Mesendoderm (in vitro differentiated cells): Measurements from ENCODE around the gene DENND1A.

Experiments used
- DNase-seq: peaks from one replicate; pipeline ENCODE4 v3.0.0; 2013
- H2AK5ac ChIP-seq: 2 replicates; pipeline ENCODE4 v1.6.1; 2013; ENCODE audit warnings: low read length, inconsistent platforms
- H2BK120ac ChIP-seq: 2 replicates; pipeline ENCODE4 v1.6.1; 2013; ENCODE audit warnings: low read depth, mild to moderate bottlenecking, low read length, moderate library complexity, mixed read lengths
- H2BK15ac ChIP-seq: replicated peaks from 2 replicates; pipeline ENCODE4 v1.6.1; 2013; ENCODE audit warnings: low read depth, mild to moderate bottlenecking, moderate library complexity
- H2BK5ac ChIP-seq: 2 replicates; pipeline ENCODE4 v1.6.1; 2013; ENCODE audit warnings: low read length, inconsistent platforms
- H3K18ac ChIP-seq: 2 replicates; pipeline ENCODE4 v1.6.1; 2013; ENCODE audit warnings: mild to moderate bottlenecking, low read length, mixed read lengths
- H3K23ac ChIP-seq: one replicate; pipeline ENCODE4 v1.6.1; 2013; ENCODE audit warnings: low read length
- H3K27ac ChIP-seq: 2 replicates; pipeline ENCODE4 v1.5.1; 2013; ENCODE audit warnings: low read depth, mild to moderate bottlenecking, inconsistent platforms, low read length, moderate library complexity
- H3K27me3 ChIP-seq: 2 replicates; pipeline ENCODE4 v1.6.1; 2013; ENCODE audit warnings: low read length, control low read depth, mild to moderate bottlenecking, inconsistent platforms; ENCODE audit not compliant: insufficient read depth, poor library complexity
- H3K36me3 ChIP-seq: 2 replicates; pipeline ENCODE4 v1.6.1; 2013; ENCODE audit warnings: low read length, inconsistent platforms; ENCODE audit not compliant: control insufficient read depth, insufficient read depth
- H3K4ac ChIP-seq: one replicate; pipeline ENCODE4 v1.6.1; 2013; ENCODE audit warnings: low read depth, mild to moderate bottlenecking, low read length, moderate library complexity
- H3K4me1 ChIP-seq: 2 replicates; pipeline ENCODE4 v1.6.1; 2013; ENCODE audit warnings: low read depth, low read length, inconsistent platforms; ENCODE audit not compliant: control insufficient read depth
- H3K4me2 ChIP-seq: 2 replicates; pipeline ENCODE4 v1.6.1; 2013; ENCODE audit warnings: low read length
- H3K4me3 ChIP-seq: 2 replicates; pipeline ENCODE4 v1.5.1; 2013; ENCODE audit warnings: mild to moderate bottlenecking, low read length
- H3K56ac ChIP-seq: one replicate; pipeline ENCODE4 v1.6.1; 2013; ENCODE audit warnings: low read length
- H3K79me1 ChIP-seq: 2 replicates; pipeline ENCODE4 v1.6.1; 2013; ENCODE audit warnings: low read length, inconsistent platforms
- H3K79me2 ChIP-seq: 2 replicates; pipeline ENCODE4 v1.6.1; 2013; ENCODE audit warnings: mild to moderate bottlenecking, low read length; ENCODE audit not compliant: control insufficient read depth, insufficient read depth
- H3K9ac ChIP-seq: 2 replicates; pipeline ENCODE4 v1.6.1; 2013; ENCODE audit warnings: low read length, inconsistent platforms
- H4K5ac ChIP-seq: one replicate; pipeline ENCODE4 v1.6.1; 2013; ENCODE audit warnings: low read length
- H4K8ac ChIP-seq: one replicate; pipeline ENCODE4 v1.6.1; 2013; ENCODE audit warnings: low read depth, mild to moderate bottlenecking, control low read depth, low read length, moderate library complexity
- WGBS: extraction: QIAGEN DNeasy Blood & Tissue Kit; methylation state at CpG from one replicate; pipeline ENCODE4 v1.1.7; 2013; ENCODE audit warnings: low lambda C conversion rate, missing lambda C conversion rate; ENCODE audit not compliant: insufficient coverage; ENCODE audit errors: extremely low coverage; 5-methylcytosine and 5-hydroxymethylcytosine counted together

Gene DENND1A

DNA sequence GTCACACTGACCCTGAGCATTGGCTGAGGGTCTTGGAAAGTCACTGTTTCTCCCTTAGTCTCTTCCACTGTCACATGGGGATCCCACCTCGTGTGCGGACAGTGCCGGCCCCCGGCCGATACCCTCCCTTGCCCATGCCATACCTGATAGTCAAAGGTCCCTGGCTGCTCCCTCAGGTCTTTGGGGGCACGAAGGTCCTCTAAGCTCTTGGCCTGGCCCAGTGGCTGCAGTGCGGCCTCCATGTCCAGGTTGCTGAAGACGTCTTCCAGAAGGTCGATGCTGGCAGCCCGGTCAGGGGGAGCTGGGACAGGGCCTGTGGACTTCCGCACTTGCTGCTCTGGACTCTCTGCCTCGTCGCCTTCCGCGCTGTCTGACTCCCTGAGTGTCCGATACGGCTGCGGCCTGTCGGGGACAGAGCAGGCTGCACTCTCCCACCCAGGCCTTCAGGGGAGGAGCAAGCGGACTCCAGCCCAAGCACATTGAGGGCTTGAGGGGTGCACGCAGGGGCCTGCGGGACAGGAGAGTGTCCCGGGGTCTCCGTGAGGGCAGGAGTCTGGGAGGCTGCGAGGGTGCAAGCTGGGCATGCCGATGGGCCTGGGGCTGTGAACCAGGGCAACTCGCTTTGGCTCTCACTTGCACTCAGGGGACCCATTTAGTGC lies 546.3 kb downstream of the DENND1A start:
- H2BK120ac ChIP-seq: no peak overlapping the region
- no peaks in the 10 kb centered on the region for H3K4me1 ChIP-seq
- H4K5ac ChIP-seq: no peak overlapping the region
- H3K4me3 ChIP-seq: no peak overlapping the region
- WGBS: no CpG with 5 or more reads among the region's 27 CpGs
- H3K18ac ChIP-seq: no peak overlapping the region
- no peak overlapping the region for H3K27ac ChIP-seq
- H2BK15ac ChIP-seq: no peak overlapping the region
- H3K36me3 ChIP-seq: no peaks in the 10 kb centered on the region
- H3K4ac ChIP-seq: no peak overlapping the region
- no peaks in the 10 kb centered on the region for H3K79me1 ChIP-seq
- no peaks in the 10 kb centered on the region for H3K79me2 ChIP-seq
- no peak overlapping the region for H3K4me2 ChIP-seq
- no peak overlapping the region for H2BK5ac ChIP-seq
- no peak overlapping the region for H4K8ac ChIP-seq
- H3K23ac ChIP-seq: no peak overlapping the region
- DNase-seq: no peak
- H3K27me3 ChIP-seq: no peaks in the 10 kb centered on the region
- H2AK5ac ChIP-seq: no peak overlapping the region
- H3K56ac ChIP-seq: no peak overlapping the region
- no peak overlapping the region for H3K9ac ChIP-seq

DNA sequence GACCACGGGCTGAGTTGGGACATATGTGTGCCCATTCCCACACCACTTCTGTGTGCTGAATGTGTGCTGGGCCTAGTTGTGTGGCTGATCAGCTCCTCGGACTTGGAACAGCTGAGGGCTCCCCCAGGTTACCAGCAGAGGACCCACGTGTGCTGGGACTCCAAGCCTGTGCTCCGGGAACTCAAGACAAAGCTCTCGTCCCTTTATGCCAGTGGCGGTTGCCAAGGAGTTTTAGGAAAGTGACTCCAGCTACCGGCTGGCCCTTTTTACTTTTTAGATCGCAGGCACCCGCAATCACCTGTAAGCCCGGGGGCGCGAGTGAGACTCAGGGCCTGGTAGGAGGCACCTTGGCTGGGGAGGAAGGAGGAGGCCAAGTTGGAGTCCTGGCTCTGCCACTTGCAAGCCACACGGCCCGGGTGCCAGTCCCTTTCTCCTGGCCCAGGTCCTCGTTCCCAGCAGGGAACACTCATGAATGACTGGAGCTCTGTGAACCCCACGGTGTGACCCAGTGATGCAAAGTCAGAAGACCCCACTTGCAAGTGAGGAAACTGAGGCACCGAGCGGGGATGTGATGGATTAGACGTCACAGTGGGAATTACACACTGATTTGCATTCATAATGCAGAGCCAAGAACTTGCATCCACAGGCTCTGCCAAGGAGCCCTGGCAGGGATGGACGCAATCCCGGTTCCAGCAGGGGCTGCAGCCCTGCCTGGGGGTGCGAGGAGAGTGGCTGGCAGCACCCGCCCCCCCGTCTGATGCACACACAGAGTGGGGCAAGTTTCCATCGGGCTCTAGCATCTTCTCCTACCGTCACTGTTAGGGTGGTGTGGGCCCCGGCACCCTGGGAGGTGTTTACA lies 547.0 kb downstream of the DENND1A start:
- H3K4me2 ChIP-seq: no peak overlapping the region
- no peak overlapping the region for H3K18ac ChIP-seq
- no peaks in the 10 kb centered on the region for H3K4me1 ChIP-seq
- H3K79me2 ChIP-seq: no peaks in the 10 kb centered on the region
- no peak overlapping the region for H2BK5ac ChIP-seq
- no peak overlapping the region for H4K8ac ChIP-seq
- no peak overlapping the region for H3K9ac ChIP-seq
- no peak overlapping the region for H2AK5ac ChIP-seq
- no peak overlapping the region for H3K56ac ChIP-seq
- WGBS: no CpG with 5 or more reads among the region's 27 CpGs
- DNase-seq: no peak
- no peaks in the 10 kb centered on the region for H3K79me1 ChIP-seq
- H3K4ac ChIP-seq: no peak overlapping the region
- H2BK15ac ChIP-seq: no peak overlapping the region
- no peak overlapping the region for H3K27ac ChIP-seq
- no peaks in the 10 kb centered on the region for H3K36me3 ChIP-seq
- H2BK120ac ChIP-seq: no peak overlapping the region
- H3K4me3 ChIP-seq: no peak overlapping the region
- H3K27me3 ChIP-seq: no peaks in the 10 kb centered on the region
- no peak overlapping the region for H4K5ac ChIP-seq
- no peak overlapping the region for H3K23ac ChIP-seq

DNA sequence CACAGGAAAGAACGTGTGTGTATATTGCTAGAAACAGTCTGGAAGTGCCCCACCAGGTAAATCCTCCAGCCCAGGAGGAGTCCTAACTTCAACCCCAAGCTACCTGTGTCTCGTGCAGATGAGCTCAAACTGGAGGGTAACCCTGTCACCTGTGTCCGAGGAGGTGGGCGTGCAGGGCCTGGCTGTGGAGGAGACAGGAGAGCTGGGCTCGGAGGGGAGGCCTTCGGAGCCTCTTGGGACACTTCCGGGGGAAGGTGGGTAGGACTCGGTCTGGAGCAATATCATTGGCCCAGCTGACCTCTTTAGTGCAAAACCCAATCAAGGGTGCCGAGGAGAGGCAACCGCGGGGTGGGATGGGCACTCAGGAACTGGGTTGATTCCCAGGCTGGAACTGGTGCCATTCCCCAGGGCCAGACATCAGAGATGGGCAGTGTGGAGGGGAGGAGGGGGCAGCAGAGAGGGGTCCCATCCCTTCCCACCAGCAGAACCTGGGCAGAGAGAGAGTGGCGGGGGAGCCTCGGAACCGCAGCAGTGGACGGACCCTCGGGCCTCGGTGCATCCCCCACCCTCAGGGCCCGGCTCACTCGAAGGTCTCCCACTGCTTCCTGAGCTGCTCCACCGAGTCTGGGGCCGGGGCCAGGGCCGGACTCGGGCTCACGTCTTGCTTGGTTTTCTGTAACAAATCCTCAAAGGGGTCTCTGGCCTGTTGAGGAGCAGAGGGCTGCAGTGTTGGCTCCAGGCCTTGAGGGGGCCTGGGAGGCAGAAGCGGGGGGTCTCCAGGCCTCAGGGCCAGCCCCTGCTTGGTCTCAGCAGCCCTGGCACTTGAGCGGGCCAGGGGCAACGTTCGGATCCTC lies 548.8 kb downstream of the DENND1A start:
- H2BK15ac ChIP-seq: no peak overlapping the region
- H3K9ac ChIP-seq: no peak overlapping the region
- H2AK5ac ChIP-seq: no peak overlapping the region
- no peak overlapping the region for H2BK5ac ChIP-seq
- H3K27me3 ChIP-seq: no peaks in the 10 kb centered on the region
- no peak overlapping the region for H3K56ac ChIP-seq
- H3K4me2 ChIP-seq: no peak overlapping the region
- no peak for DNase-seq
- H3K4me1 ChIP-seq: no peaks in the 10 kb centered on the region
- H3K23ac ChIP-seq: no peak overlapping the region
- no peak overlapping the region for H3K27ac ChIP-seq
- H3K79me2 ChIP-seq: no peaks in the 10 kb centered on the region
- H3K18ac ChIP-seq: no peak overlapping the region
- WGBS: no CpG with 5 or more reads among the region's 28 CpGs
- H4K5ac ChIP-seq: no peak overlapping the region
- H2BK120ac ChIP-seq: no peak overlapping the region
- no peaks in the 10 kb centered on the region for H3K36me3 ChIP-seq
- no peak overlapping the region for H3K4me3 ChIP-seq
- no peaks in the 10 kb centered on the region for H3K79me1 ChIP-seq
- no peak overlapping the region for H4K8ac ChIP-seq
- no peak overlapping the region for H3K4ac ChIP-seq

DNA sequence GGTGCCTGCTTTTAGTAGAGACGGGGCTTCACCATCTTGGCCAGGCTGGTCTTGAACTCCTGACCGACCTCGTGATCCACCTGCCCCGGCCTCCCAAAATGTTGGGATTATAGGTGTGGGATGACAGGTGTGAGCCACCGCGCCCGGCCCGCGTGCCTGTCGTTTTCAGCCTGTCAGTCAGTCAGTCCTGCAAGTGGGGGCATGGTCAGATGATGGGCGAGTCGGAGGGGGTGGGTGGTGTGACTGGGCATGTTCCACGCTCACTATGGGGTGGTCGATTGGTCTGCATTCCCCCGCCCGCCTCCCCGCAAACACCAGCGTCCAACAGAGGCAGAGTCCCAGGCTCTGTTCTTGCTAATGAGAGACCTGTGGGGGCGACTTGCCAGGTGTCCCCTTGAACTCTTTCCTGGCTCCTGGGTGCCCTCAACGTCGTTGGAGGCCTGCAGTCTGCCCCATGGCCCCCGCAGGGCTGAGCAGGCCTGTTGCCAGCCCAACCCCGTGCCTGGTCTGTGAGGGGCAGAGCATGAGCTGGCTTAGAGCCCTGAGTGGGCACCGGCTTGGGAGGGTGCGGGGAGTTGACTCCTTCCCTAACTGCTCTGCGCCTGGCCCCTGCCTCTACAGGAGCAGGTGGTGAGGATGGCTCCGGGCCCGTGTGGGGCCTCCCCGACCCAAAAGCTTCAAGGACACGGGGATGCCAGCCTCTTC lies 550.8 kb downstream of the DENND1A start:
- WGBS: no CpG with 5 or more reads among the region's 30 CpGs
- no peaks in the 10 kb centered on the region for H3K79me2 ChIP-seq

DNA sequence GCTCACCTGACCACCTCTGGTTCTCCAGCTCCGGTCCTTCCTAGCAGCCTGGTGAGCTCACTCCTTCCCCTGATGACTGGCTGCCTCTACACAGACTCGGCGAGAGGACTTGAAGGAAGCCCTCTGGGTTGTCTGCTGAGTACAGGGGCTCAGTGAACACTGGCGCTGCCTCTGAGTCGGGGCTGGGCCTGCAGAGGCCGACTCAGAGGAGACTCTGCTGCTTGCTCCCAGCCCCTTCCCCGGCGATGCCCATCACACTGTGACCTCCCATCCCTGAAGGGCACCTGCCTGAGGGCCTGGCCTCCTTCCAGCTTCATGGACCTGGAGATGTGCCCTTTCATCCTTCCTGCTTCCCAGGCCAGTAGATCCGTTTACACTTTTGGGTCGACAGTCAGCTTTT lies 551.9 kb downstream of the DENND1A start:
- no CpG with 5 or more reads among the region's 10 CpGs for WGBS
- no peak overlapping the region for H2BK5ac ChIP-seq
- H3K56ac ChIP-seq: no peak overlapping the region
- H3K23ac ChIP-seq: no peak overlapping the region
- H3K4me1 ChIP-seq: peaks cover 2% of the 10 kb centered on the region
- H3K36me3 ChIP-seq: no peaks in the 10 kb centered on the region
- no peak overlapping the region for H4K8ac ChIP-seq
- no peak overlapping the region for H3K4ac ChIP-seq
- no peak overlapping the region for H3K4me2 ChIP-seq
- no peaks in the 10 kb centered on the region for H3K79me2 ChIP-seq
- H3K79me1 ChIP-seq: no peaks in the 10 kb centered on the region
- H3K18ac ChIP-seq: no peak overlapping the region
- no peak overlapping the region for H3K9ac ChIP-seq
- H3K27me3 ChIP-seq: no peaks in the 10 kb centered on the region
- H3K4me3 ChIP-seq: no peak overlapping the region
- DNase-seq: no peak
- H3K27ac ChIP-seq: no peak overlapping the region
- H2BK15ac ChIP-seq: no peak overlapping the region
- no peak overlapping the region for H2AK5ac ChIP-seq
- no peak overlapping the region for H4K5ac ChIP-seq
- H2BK120ac ChIP-seq: no peak overlapping the region

More for the DNA sequence above, 550.8 kb downstream of the DENND1A start:
- no peak overlapping the region for H3K18ac ChIP-seq
- no peak overlapping the region for H3K4ac ChIP-seq
- H4K8ac ChIP-seq: no peak overlapping the region
- no peak overlapping the region for H3K23ac ChIP-seq
- no peak overlapping the region for H3K56ac ChIP-seq
- no peak overlapping the region for H3K4me3 ChIP-seq
- no peak overlapping the region for H4K5ac ChIP-seq
- no peak for DNase-seq
- no peaks in the 10 kb centered on the region for H3K27me3 ChIP-seq
- no peak overlapping the region for H3K9ac ChIP-seq
- no peaks in the 10 kb centered on the region for H3K36me3 ChIP-seq
- no peak overlapping the region for H3K4me2 ChIP-seq
- H3K27ac ChIP-seq: no peak overlapping the region
- H3K4me1 ChIP-seq: peaks cover 2% of the 10 kb centered on the region
- H2AK5ac ChIP-seq: no peak overlapping the region
- H2BK5ac ChIP-seq: no peak overlapping the region
- no peak overlapping the region for H2BK120ac ChIP-seq
- no peaks in the 10 kb centered on the region for H3K79me1 ChIP-seq
- no peak overlapping the region for H2BK15ac ChIP-seq
